CD4-positive, alpha-beta T cell treated with Interleukin-1 beta for 1 hour (primary cell): ENCODE data around the gene DENND1A.
"Not testable (repeated sequence)": the region's sequence is repeated elsewhere in the genome, so short reads cannot be mapped to it uniquely, and the experiment has no call there.

Experiments
- DNase-seq, 2 donors: peaks; one replicate each; pipeline ENCODE4 v3.0.0-alpha.2; 2020 to 2022

Gene DENND1A

DNA sequence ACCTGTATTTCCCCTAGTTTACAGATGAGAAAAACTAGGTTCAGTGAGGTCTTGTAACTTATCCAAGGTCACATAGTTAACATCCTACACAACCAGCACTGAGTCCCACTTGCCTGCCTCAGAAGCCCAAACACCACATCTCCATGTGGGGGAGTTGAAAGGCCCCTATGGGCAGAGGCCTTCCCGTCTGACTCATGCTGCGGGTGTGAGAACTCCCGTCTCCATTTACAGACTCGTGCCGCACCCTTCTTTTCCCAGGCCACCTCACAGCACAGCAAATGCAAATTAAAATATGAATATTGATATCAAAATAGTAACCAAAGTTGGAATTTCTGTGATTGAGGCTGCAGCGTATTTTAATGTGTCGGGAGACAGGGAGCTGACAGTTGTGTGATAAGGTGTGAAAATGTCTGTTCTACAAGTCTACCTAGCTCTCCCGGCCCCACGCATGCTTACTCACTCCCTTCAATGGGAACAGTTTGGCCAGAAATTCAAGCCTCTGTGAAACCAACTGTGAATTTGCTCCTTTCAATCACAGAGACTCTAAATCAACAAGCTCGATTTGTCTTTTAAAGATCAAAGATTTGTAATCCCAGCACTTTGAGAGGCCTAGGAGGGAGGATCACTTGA lies 483.8 kb downstream of the DENND1A start:
- no peak for DNase-seq

DNA sequence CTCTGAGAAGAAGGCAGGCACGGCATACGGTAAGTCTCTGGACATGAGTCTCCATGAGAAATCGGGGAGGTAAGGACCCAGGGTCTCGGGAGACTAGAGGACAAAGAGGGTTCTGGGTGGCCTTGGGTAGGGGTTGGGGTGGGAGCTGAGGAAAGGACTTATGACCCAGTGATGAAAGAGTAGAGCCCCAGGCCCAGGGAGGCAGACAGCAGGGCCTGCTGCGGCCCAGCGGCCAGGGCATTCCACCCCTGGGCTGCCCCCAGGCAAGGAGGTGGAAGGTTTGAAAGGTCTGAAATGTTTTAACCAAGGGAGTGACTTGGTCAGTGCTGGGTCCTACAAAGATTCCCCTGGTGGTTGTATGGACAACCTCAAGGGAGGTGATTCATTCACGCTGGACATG lies 484.8 kb downstream of the DENND1A start:
- DNase-seq, result no peak

GRCh38 chr9:123441769-123442168 lies 488.2 kb downstream of the DENND1A start:
- DNase-seq, result no peak

GRCh38 chr9:123440256-123440655 lies 489.7 kb downstream of the DENND1A start:
- no peak for DNase-seq

GRCh38 chr9:123438821-123439220 lies 491.1 kb downstream of the DENND1A start:
- DNase-seq, result no peak

GRCh38 chr9:123438321-123438720 lies 491.6 kb downstream of the DENND1A start:
- DNase-seq, result no peak

- DNase-seq, result no peak
Observed at GRCh38 chr9:123437201-123437600, 492.7 kb downstream of the DENND1A start.

- DNase-seq, result no peak
Observed at GRCh38 chr9:123435471-123435870, 494.5 kb downstream of the DENND1A start.

- no peak for DNase-seq
Observed at GRCh38 chr9:123434619-123435240, 495.2 kb downstream of the DENND1A start.

- no peak for DNase-seq
Observed at GRCh38 chr9:123432331-123433236, 497.3 kb downstream of the DENND1A start.

- DNase-seq, result no peak
Observed at GRCh38 chr9:123431581-123431980, 498.3 kb downstream of the DENND1A start.

- not testable (repeated sequence) for DNase-seq
Observed at GRCh38 chr9:123428450-123428849, 501.5 kb downstream of the DENND1A start.

GRCh38 chr9:123426406-123426805 lies 503.5 kb downstream of the DENND1A start:
- no peak for DNase-seq

GRCh38 chr9:123425836-123426365 lies 504.0 kb downstream of the DENND1A start:
- no peak for DNase-seq

DNA sequence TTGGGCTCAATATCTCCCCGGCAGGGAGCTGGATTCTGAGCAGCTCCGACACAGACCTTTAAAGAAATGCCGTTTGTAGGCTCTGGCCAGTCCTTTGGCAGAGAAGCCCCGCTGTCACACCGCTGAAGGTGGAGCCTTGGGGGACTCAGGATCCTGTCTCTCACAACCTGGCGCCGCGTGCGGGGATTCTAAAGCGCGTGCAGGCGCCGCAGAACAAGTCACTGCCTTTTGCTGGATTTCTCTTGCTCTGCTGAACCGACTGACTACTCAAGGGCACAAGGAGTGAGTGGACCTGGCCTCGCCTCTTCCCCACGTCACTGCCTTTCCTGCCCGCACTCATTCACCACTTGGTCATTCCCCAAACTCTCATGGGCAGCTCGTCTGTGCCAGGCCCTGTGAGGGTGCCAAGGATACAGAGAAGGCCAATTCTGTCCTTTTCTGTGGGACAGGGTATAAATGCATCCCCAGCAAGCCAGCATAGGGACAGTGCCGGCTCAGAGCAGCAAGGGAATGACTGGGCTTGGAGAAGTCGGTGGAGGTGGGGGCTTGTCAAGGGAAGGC lies 504.6 kb downstream of the DENND1A start:
- DNase-seq, result no peak

GRCh38 chr9:123424552-123425225 lies 505.2 kb downstream of the DENND1A start:
- no peak for DNase-seq

GRCh38 chr9:123424131-123424530 lies 505.8 kb downstream of the DENND1A start:
- no peak for DNase-seq

- no peak for DNase-seq
Observed at GRCh38 chr9:123423311-123423640, 506.6 kb downstream of the DENND1A start.

GRCh38 chr9:123422635-123423310 lies 507.2 kb downstream of the DENND1A start:
- no peak for DNase-seq

DNA sequence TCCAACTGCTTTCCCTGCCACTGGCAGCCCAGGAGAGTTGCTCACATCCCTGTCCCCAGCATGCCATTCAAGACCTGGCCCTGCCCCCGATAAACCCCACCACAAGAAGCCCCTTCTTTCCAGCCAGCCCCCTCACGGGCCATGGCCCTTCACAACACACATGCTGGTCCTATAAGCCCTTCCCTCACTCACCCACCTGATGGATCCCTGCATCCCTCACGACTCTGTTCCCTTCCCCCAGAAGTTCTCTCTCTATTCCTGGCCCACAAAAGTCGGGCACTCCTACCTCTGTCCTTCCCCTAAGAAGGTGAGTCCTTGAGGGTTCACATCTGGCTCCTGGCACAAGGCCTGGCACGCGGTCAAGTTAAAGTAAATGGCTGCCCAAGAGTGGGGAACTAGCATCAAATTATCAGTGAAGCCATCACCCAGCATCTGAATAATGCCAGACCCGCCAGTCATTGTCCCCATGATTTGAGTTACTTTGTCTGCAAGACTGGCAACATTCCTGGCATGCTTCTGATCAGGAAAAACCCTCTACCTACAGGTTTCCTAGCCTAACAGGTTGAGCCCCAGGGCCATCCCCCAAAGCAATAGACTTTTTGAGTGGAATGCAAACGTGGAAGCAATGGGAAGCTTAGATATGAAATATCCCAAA lies 508.0 kb downstream of the DENND1A start:
- no peak for DNase-seq

DNA sequence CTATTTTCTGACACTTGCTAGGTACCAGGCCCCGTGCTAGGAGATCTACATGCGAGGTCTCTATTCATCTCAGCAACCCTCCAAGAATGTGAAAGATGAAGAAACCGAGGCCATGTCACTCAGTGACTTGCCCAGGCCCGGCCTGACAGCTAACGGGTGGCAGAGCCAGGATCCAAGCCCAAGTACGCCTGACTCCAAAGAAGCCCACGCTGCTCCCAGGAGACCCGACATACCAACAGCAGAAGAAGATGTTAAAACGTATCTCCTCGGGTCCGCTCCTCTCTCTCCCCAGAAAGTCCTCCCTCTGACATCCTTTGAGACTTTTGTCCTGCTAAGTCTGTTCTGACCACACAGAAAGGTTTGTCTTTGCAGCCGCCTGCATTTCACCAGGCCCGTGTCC lies 508.7 kb downstream of the DENND1A start:
- DNase-seq, result no peak
